ENCODE results near the gene NF1.
"Not testable (repeated sequence)": the region's sequence is repeated elsewhere in the genome, so short reads cannot be mapped to it uniquely, and the experiment has no call there.

The NF1 gene

DNA sequence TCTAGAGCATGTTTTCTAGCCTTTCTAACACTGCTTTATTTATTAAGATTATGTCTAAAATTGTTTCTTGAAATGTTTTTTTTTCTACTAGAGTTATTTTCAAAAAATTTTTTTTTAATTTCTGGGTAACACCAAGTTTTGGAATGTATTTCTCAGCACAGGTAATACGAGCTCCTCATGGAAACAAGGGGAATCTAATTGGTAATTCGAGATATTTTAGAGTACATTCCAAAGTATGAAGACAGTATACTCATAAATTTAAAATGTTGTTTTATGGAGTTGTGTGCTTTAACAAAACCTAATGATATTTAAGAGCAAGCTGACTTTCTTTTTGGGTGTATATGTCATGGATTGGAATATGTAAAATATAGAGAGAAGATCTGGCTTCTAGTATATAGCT is 159.9 kb downstream of the NF1 start:
- TF ChIP-seq, protein P1, sequence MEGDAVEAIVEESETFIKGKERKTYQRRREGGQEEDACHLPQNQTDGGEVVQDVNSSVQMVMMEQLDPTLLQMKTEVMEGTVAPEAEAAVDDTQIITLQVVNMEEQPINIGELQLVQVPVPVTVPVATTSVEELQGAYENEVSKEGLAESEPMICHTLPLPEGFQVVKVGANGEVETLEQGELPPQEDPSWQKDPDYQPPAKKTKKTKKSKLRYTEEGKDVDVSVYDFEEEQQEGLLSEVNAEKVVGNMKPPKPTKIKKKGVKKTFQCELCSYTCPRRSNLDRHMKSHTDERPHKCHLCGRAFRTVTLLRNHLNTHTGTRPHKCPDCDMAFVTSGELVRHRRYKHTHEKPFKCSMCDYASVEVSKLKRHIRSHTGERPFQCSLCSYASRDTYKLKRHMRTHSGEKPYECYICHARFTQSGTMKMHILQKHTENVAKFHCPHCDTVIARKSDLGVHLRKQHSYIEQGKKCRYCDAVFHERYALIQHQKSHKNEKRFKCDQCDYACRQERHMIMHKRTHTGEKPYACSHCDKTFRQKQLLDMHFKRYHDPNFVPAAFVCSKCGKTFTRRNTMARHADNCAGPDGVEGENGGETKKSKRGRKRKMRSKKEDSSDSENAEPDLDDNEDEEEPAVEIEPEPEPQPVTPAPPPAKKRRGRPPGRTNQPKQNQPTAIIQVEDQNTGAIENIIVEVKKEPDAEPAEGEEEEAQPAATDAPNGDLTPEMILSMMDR (IDR thresholded peaks at IDR 0.05; ENCODE audit: extremely low read depth, missing control alignments), result no peak
- no peak for DNase-seq (ENCODE audit: low spot score)

DNA sequence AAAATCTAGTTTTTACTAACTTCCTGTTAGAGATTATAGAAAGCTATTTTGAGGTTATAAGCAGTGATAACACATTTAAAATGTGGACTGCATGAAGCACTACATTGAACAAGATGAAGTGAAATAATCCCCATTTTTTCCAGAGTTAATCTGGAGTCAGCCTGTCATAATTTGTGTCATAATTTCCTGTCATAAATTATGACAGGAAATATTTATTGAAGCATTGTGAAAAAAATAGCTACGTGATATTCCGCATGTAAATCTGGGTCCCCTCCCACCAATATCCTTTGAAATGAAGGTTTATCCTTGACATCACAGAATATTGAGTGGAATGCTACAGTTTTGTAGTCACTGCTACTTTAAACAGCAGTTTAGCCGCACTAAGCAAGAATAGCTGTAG is 162.2 kb downstream of the NF1 start:
- no peak for DNase-seq (ENCODE audit: low spot score)
- TF ChIP-seq, protein P1 (IDR thresholded peaks at IDR 0.05; ENCODE audit: extremely low read depth, missing control alignments), result no peak

DNA sequence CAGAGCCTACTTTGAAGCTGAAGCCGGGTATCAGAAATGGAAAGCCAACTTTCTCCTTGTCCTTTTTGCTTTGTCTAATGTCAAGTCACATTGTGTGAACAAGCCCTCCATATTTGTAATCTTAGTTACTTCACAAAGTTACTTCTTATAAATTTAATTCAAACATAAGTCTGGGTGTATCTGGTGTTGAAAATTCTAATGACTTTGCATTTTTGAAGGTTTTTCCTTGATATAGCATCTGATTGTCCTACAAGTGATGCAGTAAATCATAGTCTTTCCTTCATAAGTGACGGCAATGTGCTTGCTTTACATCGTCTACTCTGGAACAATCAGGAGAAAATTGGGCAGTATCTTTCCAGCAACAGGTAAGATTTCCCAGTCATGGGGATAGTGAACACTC is 165.4 kb downstream of the NF1 start:
- TF ChIP-seq, protein P1 (IDR thresholded peaks at IDR 0.05; ENCODE audit: extremely low read depth, missing control alignments), result no peak
- no peak for DNase-seq (ENCODE audit: low spot score)

DNA sequence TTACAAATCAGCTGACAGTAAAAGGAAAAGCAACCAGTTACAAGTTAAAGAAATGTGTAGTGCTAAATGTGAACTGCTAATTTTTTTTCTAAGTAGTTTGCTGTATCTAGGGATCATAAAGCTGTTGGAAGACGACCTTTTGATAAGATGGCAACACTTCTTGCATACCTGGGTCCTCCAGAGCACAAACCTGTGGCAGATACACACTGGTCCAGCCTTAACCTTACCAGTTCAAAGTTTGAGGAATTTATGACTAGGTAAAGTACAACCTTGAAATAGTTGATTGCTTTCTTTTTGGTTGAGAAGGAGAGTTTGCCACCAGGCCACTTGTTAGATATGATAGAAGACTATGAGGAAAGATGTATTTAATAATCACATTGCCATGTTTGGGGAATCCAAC is 166.8 kb downstream of the NF1 start:
- TF ChIP-seq, protein P1 (IDR thresholded peaks at IDR 0.05; ENCODE audit: extremely low read depth, missing control alignments), result no peak
- DNase-seq (ENCODE audit: low spot score), result no peak

DNA sequence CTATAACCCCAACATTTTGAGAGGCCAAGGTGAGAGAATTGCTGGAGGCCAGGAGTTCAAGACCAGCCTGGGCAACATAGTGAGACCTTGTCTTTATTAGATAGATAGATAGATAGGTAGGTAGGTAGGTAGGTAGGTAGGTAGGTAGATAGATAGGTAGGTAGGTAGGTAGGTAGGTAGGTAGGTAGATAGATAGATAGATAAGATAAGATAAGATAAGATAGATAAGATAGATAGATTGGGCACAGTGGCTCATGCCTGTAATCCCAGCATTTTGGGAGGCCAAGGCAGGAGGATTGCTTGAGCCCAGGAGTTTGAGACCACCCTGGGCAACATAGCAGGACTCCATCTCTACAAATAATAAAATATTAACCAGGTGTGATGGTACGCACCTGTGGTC is 168.1 kb downstream of the NF1 start:
- not testable (repeated sequence) for DNase-seq (ENCODE audit: low spot score)

DNA sequence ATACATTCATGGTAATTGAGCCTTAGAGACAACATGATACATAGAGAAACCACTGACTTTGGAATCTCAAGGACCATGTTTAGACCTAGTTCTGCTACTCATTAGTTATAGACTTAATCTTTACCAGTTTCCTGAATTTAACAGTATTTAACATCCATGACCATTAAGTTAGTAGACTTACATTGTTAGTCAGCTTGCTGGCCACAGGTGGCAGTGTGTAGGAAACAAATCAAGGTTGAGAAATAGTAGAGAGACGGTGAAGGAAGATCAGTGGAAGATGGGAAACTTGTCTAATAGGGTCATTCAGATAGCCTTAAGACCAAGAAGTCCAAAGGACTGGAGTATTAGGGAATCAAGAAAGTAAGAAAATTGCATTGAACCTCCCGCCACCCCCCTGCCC is 171.3 kb downstream of the NF1 start:
- TF ChIP-seq, protein P1 (IDR thresholded peaks at IDR 0.05; ENCODE audit: extremely low read depth, missing control alignments), result peak; percentile 17
- DNase-seq (ENCODE audit: low spot score), result no peak

DNA sequence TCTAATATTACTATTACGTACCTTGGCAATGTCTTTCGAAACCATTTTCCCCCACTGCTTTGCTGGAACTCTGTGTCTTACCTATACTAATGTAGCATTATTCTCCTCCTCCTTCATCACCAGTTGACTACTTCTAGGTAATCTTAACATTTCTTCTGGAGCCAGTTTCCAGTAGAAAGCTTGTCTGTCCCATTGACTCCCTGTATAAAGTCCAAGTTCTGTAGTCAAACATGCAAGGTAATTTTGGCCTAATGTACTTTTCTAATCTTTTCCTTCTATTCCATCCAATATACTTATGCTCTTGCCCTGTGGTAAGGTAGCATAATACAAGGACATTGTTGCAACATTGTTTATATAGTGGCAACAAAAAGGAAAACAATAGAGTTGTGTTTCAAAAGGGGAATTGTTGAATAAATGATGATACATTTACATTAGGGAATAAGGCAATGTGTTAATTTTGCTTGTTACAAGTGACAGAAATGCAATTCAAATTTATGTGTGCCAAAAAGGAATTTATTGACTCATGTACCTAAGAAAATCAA is 174.3 kb downstream of the NF1 start:
- no peak for DNase-seq (ENCODE audit: low spot score)
- TF ChIP-seq, protein P1 (IDR thresholded peaks at IDR 0.05; ENCODE audit: extremely low read depth, missing control alignments), result no peak

DNA sequence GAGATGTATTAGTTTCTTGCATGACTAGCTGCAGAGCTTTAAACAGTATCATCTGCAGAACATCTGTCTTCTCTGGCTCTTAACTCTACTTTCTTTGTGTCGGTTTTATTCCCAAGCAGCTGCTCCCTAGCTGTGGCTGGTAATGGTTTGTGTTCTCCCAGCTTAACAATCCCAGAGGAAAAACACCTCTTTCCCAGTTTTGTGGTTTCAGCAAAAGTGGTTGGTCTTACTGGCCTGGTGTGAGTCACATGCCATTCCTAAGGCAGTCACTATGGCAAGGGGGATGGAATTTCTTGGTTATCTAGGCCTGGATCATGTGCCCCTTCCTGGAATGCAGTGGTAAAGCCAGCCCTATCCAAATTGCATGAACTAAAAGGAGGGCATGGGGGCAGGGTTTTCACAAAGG is 174.8 kb downstream of the NF1 start:
- no peak for DNase-seq (ENCODE audit: low spot score)
- TF ChIP-seq, protein P1 (IDR thresholded peaks at IDR 0.05; ENCODE audit: extremely low read depth, missing control alignments), result no peak
